ENCODE data around the gene SDC3. TPM values are rescaled to one million over a fixed set of nuclear protein-coding genes. Genes with fewer than 3 reads are reported as not detected.
"Not testable (repeated sequence)": the region's sequence is repeated elsewhere in the genome, so short reads cannot be mapped to it uniquely, and the experiment has no call there.

Gene SDC3
- total and polyA plus RNA-seq, 4 donors: 3.3 to 27.5 (median 16.6) TPM

GRCh38 chr1:30940541-30940940 lies 32.0 kb upstream of the SDC3 start:
- Histone ChIP-seq H3K27ac (ENCODE audit: low read depth in 1 of 2, low read length in 2 of 2) (no peak overlapping the region), H3K36me3 (ENCODE audit: control insufficient read depth in 4 of 4, insufficient read depth in 3 of 4, low read depth in 1 of 4, low read length in 3 of 4) (peaks cover 10 to 57% (median 50%) of the 10 kb centered on the region in 4 donors), H3K9me3 (ENCODE audit: control insufficient read depth in 4 of 4, low read length in 3 of 4) (no peaks in the 10 kb centered on the region), H3K27me3 (ENCODE audit: control insufficient read depth in 4 of 4, insufficient read depth in 4 of 4, low read length in 3 of 4) (no peaks in the 10 kb centered on the region), H3K4me3 (ENCODE audit: low read depth in 1 of 3, low read length in 3 of 3) (no peak overlapping the region), H3K9ac (ENCODE audit: low read depth in 1 of 2, low read length in 2 of 2) (no peak overlapping the region), H3K4me1 (ENCODE audit: control insufficient read depth in 4 of 4, insufficient read depth in 4 of 4, low read length in 3 of 4) (peaks cover 0 to 5% (median 0%) of the 10 kb centered on the region in 4 donors)
- DNase-seq (ENCODE audit: low spot score): no peak
- no peak for TF ChIP-seq HNF4A (conservative IDR thresholded peaks at IDR 0.05)
- no peak for TF ChIP-seq TAF1 (conservative IDR thresholded peaks at IDR 0.05)
- TF ChIP-seq SP1 (IDR thresholded peaks at IDR 0.05): no peak
- TF ChIP-seq ZBTB33 (IDR thresholded peaks at IDR 0.05): no peak
- no peak for TF ChIP-seq MAX (IDR thresholded peaks at IDR 0.05)

- WGBS: 95% methylated on average over 20 of the region's 20 CpGs
- DNase-seq (ENCODE audit: low spot score): no peak
- Histone ChIP-seq H3K9ac (ENCODE audit: low read depth in 1 of 2, low read length in 2 of 2) (no peak overlapping the region), H3K4me3 (ENCODE audit: low read depth in 1 of 3, low read length in 3 of 3) (no peak overlapping the region), H3K4me1 (ENCODE audit: control insufficient read depth in 4 of 4, insufficient read depth in 4 of 4, low read length in 3 of 4) (peaks cover 0 to 3% (median 0%) of the 10 kb centered on the region in 4 donors), H3K36me3 (ENCODE audit: control insufficient read depth in 4 of 4, insufficient read depth in 3 of 4, low read depth in 1 of 4, low read length in 3 of 4) (peaks cover 7 to 57% (median 47%) of the 10 kb centered on the region in 4 donors), H3K27me3 (ENCODE audit: control insufficient read depth in 4 of 4, insufficient read depth in 4 of 4, low read length in 3 of 4) (no peaks in the 10 kb centered on the region), H3K9me3 (ENCODE audit: control insufficient read depth in 4 of 4, low read length in 3 of 4) (no peaks in the 10 kb centered on the region), H3K27ac (ENCODE audit: low read depth in 1 of 2, low read length in 2 of 2) (no peak overlapping the region)
- no peak for TF ChIP-seq JUND (IDR thresholded peaks at IDR 0.05)
- TF ChIP-seq FOXA2 (IDR thresholded peaks at IDR 0.05): no peak
Observed at GRCh38 chr1:30936541-30937171, 28.1 kb upstream of the SDC3 start.

GRCh38 chr1:30935758-30936157 lies 27.2 kb upstream of the SDC3 start:
- DNase-seq (ENCODE audit: low spot score); H3K27me3 ChIP-seq (ENCODE audit: control insufficient read depth in 4 of 4, insufficient read depth in 4 of 4, low read length in 3 of 4); H3K9ac ChIP-seq (ENCODE audit: low read depth in 1 of 2, low read length in 2 of 2); H3K4me1 ChIP-seq (ENCODE audit: control insufficient read depth in 4 of 4, insufficient read depth in 4 of 4, low read length in 3 of 4); H3K27ac ChIP-seq (ENCODE audit: low read depth in 1 of 2, low read length in 2 of 2); H3K4me3 ChIP-seq (ENCODE audit: low read depth in 1 of 3, low read length in 3 of 3); H3K9me3 ChIP-seq (ENCODE audit: control insufficient read depth in 4 of 4, low read length in 3 of 4): not testable (repeated sequence)
- H3K36me3 ChIP-seq (ENCODE audit: control insufficient read depth in 4 of 4, insufficient read depth in 3 of 4, low read depth in 1 of 4, low read length in 3 of 4): peaks cover 7 to 57% (median 41%) of the 10 kb centered on the region in 4 donors
- no CpG with 5 or more reads among the region's 4 CpGs for WGBS

- Histone ChIP-seq H3K27ac (ENCODE audit: low read depth in 1 of 2, low read length in 2 of 2) (no peak overlapping the region), H3K27me3 (ENCODE audit: control insufficient read depth in 4 of 4, insufficient read depth in 4 of 4, low read length in 3 of 4) (no peaks in the 10 kb centered on the region), H3K4me3 (ENCODE audit: low read depth in 1 of 3, low read length in 3 of 3) (no peak overlapping the region), H3K9ac (ENCODE audit: low read depth in 1 of 2, low read length in 2 of 2) (no peak overlapping the region), H3K4me1 (ENCODE audit: control insufficient read depth in 4 of 4, insufficient read depth in 4 of 4, low read length in 3 of 4) (no peaks in the 10 kb centered on the region), H3K36me3 (ENCODE audit: control insufficient read depth in 4 of 4, insufficient read depth in 3 of 4, low read depth in 1 of 4, low read length in 3 of 4) (peaks cover 3 to 48% (median 35%) of the 10 kb centered on the region in 4 donors), H3K9me3 (ENCODE audit: control insufficient read depth in 4 of 4, low read length in 3 of 4) (no peaks in the 10 kb centered on the region)
- TF ChIP-seq TAF1 (conservative IDR thresholded peaks at IDR 0.05) (no peak), YY1 (IDR thresholded peaks at IDR 0.05) (no peak), SP1 (IDR thresholded peaks at IDR 0.05) (no peak), RAD21 (IDR thresholded peaks at IDR 0.05) (no peak), HNF4A (conservative IDR thresholded peaks at IDR 0.05) (peak in 1 of 2 donors; percentile 30), NR2F2 (IDR thresholded peaks at IDR 0.05) (no peak)
- WGBS: 74% methylated on average over 3 of the region's 3 CpGs
- no peak for DNase-seq (ENCODE audit: low spot score)
Observed at GRCh38 chr1:30934613-30935012, 26.1 kb upstream of the SDC3 start.

Data from liver (tissue), 9 donors.